HG03097 (cell line): ENCODE results near the gene MARS2.
"Not testable (repeated sequence)": the region's sequence is repeated elsewhere in the genome, so short reads cannot be mapped to it uniquely, and the experiment has no call there.

Source experiments
- ATAC-seq: cut with Tn5 transposase; IDR thresholded peaks from one replicate; pipeline ENCODE4 v1.9.1; 2021; ENCODE audit not compliant: unreplicated experiment, low FRiP score

The MARS2 gene

GRCh38 chr2:197705912-197706838, 1.0 kb downstream of the MARS2 start:
- peak; percentile 19 for ATAC-seq

DNA sequence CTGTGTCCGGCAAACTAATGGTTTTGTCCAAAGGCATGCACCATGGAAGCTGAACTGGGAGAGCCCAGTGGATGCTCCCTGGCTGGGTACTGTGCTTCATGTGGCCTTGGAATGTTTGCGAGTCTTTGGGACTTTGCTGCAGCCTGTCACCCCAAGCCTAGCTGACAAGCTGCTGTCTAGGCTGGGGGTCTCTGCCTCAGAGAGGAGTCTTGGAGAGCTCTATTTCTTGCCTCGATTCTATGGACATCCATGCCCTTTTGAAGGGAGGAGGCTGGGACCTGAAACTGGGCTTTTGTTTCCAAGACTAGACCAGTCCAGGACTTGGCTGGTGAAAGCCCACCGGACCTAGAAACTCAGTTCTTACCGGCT, 1.7 kb downstream of the MARS2 start:
- ATAC-seq = no peak

DNA sequence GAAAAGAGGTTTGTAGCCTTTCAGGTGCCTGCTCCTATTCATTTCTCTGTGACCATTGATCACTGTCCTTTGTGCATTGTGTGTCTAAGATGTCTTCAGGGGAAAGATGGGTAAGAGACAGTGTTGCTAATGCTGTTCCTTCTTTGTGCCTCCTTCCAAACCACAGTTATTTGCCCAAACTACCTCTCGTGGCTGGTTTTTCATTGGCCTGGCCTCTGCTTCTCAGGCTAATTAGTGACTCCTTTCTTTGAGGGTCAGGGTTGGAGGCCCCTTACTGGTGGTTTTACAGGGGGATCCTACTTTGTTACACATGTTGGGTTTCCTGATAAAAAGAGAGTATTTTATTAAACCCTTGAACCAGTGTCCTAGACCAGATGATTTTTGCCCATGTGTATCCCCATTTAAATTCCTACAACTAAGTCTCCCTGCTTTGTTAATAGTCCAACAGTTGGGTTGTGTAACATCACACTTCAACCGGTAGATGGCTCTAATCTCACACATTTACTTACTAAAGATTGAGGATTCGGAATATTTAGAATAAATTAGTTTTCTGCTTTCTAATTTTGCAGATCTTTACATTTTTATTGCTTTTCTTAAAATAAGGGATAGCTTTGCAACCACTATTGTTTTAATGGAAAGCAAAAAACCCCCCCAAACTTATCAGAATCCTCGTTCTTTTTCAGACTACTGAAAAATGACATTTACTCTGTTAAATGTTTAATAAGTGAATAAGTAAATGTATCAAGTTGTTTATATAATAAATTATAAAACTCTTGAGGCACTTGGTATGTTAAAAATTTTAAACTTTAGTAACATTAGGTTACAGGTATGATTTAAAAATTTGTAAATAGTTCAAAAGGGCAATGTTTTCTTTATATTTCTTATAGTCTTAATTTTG, 2.4 kb downstream of the MARS2 start:
- no peak for ATAC-seq

DNA sequence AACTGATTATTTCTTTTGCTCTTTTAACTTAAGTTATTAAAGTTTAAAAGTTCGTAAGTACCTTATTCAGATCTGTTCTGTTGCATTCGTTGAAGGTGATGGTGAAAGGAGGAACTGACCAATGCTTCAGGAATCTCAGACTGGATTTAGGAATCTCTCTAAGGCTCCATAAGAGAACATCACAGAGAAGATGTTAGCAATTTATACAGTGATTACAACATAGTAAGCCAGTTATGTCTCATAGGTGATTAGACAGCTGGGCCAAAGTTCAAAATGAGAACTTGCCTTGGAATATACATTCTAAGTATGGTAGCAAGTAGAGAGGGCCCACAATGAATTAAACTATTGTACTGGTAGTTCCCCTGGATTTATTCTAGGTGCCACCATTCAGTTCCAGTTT, 3.2 kb downstream of the MARS2 start:
- ATAC-seq = no peak

GRCh38 chr2:197709140-197709539, 4.0 kb downstream of the MARS2 start:
- ATAC-seq = not testable (repeated sequence)

DNA sequence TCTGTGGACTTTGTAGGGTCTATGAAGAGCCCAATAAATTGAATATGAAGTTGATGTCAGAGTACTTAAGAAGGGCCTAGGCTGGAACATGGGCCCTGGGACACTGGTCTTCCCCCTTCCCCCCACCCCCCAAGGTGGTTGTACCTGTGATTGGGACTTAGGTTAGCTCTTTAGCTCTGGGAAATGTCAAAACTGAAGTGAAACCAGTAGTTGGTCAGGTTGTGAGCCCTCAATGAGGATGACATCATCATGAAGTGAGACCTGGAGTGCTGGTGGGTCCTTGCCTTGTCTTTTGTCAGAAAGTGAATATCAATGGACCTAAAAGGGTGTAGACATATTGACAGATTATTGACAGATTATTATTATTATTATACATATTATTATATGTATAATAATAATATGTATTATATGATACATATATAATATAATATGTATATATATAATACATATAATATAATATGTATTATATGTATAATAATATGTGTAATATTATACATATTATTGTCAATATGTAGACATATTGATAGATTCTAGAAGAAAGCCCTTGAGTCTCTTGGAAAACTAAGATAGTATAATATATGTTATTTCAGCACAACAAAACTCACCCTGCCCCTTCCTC, 5.4 kb downstream of the MARS2 start:
- peak; percentile 62 for ATAC-seq

GRCh38 chr2:197711578-197711977, 6.4 kb downstream of the MARS2 start:
- ATAC-seq = no peak

DNA sequence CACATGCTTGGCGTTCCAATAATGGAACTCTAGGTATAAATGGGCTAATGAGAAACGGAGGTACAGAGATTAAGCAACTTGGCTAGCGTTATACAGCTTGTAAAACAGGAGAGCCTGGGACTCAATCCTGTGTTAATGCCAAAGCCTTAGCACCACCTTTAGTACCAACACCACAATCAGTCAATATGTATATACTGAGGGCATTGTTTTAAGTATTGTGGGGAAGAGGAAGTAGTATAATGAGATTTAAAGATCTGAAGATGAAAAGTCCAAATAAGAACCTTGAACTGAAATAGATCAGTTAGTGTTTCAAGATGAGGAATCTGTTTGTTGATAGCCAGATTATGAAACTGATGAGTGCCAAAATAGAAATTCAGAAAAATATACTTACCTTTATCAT, 8.1 kb downstream of the MARS2 start:
- ATAC-seq = no peak

DNA sequence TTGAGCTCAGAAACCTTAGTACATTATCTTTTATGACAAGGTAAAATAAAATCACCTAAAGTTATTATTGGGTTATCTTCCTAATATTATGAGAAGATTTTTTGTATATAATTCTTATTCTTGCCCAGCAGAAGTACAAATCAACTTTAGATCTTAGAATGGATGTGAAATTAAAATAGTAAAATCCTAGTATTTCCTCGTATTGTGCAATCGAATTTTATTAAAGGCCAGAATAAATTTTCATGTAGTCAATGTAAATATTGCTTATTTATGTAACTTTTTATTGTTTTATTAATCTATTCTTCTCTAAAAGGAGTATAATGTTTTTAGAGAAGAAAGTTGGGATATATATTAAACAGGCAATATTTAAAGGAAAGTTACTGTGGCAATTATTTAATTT, 12.7 kb downstream of the MARS2 start:
- no peak for ATAC-seq

- ATAC-seq = no peak
Observed at GRCh38 chr2:197727011-197727410, 21.8 kb downstream of the MARS2 start.

DNA sequence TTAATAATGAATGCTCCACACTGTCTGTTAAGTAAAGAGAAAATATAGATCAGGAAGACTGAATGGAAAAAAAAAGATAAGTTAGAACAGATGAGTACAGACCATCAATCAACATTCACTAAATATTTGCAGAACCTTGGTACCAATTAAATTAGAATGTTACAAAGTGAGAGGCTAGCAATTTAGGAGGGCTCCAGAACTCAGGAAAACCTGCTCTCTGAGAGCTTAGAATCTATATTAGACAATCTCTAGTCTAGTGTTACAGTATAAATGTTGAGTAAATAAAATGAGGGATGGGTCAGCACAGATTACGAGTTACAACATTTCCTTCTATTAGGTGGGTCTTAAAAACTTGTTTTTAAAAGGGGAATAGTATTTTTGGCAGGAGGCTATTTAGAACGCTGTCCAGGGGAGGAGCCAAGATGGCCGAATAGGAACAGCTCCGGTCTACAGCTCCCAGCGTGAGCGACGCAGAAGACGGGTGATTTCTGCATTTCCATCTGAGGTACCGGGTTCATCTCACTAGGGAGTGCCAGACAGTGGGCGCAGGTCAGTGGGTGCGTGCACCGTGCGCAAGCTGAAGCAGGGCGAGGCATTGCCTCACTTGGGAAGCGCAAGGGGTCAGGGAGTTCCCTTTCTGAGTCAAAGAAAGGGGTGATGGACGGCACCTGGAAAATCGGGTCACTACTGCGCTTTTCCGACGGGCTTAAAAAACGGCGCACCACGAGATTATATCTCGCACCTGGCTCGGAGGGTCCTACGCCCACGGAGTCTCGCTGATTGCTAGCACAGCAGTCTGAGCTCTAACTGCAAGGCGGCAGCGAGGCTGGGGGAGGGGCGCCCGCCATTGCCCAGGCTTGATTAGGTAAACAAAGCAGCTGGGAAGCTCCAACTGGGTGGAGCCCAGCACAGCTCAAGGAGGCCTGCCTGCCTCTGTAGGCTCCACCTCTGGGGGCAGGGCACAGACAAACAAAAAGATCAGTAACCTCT, 23.7 kb downstream of the MARS2 start:
- ATAC-seq = not testable (repeated sequence)

DNA sequence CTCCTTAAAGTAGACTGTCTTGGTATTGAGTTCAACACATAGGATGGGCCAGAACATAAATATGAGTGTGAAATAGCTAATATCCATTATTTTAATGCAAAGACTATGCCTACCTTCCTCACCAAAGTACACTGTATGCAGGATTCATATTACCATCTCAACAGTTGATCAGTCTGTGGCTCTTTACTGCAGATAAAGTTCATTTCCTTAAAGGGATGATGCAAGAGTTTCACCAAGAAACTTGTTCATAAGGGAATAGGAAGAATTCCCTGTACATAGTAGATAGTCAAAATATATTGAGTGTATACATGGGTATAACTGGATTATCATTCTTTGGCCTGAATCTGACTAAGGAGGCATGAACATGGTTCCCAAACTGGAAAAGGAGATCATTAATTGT, 35.0 kb downstream of the MARS2 start:
- no peak for ATAC-seq
